ENCODE results near the gene COX10.
"Not testable (repeated sequence)": the region's sequence is repeated elsewhere in the genome, so short reads cannot be mapped to it uniquely, and the experiment has no call there.

Gene COX10

GRCh38 chr17:14123619-14124278 is 54.4 kb downstream of the COX10 start:
- no peak for DNase-seq (ENCODE audit: low spot score)

- DNase-seq (ENCODE audit: low spot score): no peak
Observed at GRCh38 chr17:14124854-14125253, 55.5 kb downstream of the COX10 start.

- DNase-seq (ENCODE audit: low spot score): no peak
Observed at GRCh38 chr17:14125518-14126137, 56.3 kb downstream of the COX10 start.

- DNase-seq (ENCODE audit: low spot score): no peak
Observed at GRCh38 chr17:14133104-14133503, 63.8 kb downstream of the COX10 start.

GRCh38 chr17:14134456-14134855 is 65.2 kb downstream of the COX10 start:
- no peak for DNase-seq (ENCODE audit: low spot score)

GRCh38 chr17:14135906-14136590 is 66.7 kb downstream of the COX10 start:
- DNase-seq (ENCODE audit: low spot score): no peak

GRCh38 chr17:14138649-14139048 is 69.3 kb downstream of the COX10 start:
- no peak for DNase-seq (ENCODE audit: low spot score)

GRCh38 chr17:14143688-14144087 is 74.4 kb downstream of the COX10 start:
- no peak for DNase-seq (ENCODE audit: low spot score)

- no peak for DNase-seq (ENCODE audit: low spot score)
Observed at GRCh38 chr17:14144508-14144907, 75.2 kb downstream of the COX10 start.

- DNase-seq (ENCODE audit: low spot score): no peak
Observed at GRCh38 chr17:14149751-14150150, 80.4 kb downstream of the COX10 start.

GRCh38 chr17:14150619-14151018 is 81.3 kb downstream of the COX10 start:
- DNase-seq (ENCODE audit: low spot score): no peak

- no peak for DNase-seq (ENCODE audit: low spot score)
Observed at GRCh38 chr17:14152721-14153120, 83.4 kb downstream of the COX10 start.

- no peak for DNase-seq (ENCODE audit: low spot score)
Observed at GRCh38 chr17:14153374-14153773, 84.1 kb downstream of the COX10 start.

GRCh38 chr17:14156689-14157088 is 87.4 kb downstream of the COX10 start:
- no peak for DNase-seq (ENCODE audit: low spot score)

- no peak for DNase-seq (ENCODE audit: low spot score)
Observed at GRCh38 chr17:14157822-14158221, 88.5 kb downstream of the COX10 start.

GRCh38 chr17:14158707-14159106 is 89.4 kb downstream of the COX10 start:
- no peak for DNase-seq (ENCODE audit: low spot score)

- no peak for DNase-seq (ENCODE audit: low spot score)
Observed at GRCh38 chr17:14161419-14161818, 92.1 kb downstream of the COX10 start.

GRCh38 chr17:14165616-14166015 is 96.3 kb downstream of the COX10 start:
- no peak for DNase-seq (ENCODE audit: low spot score)

GRCh38 chr17:14167831-14168230 is 98.5 kb downstream of the COX10 start:
- DNase-seq (ENCODE audit: low spot score): not testable (repeated sequence)

GRCh38 chr17:14168582-14168981 is 99.3 kb downstream of the COX10 start:
- no peak for DNase-seq (ENCODE audit: low spot score)

GRCh38 chr17:14169287-14169686 is 100.0 kb downstream of the COX10 start:
- DNase-seq (ENCODE audit: low spot score): no peak

GRCh38 chr17:14169901-14170300 is 100.6 kb downstream of the COX10 start:
- DNase-seq (ENCODE audit: low spot score): no peak

GRCh38 chr17:14176989-14177388 is 107.7 kb downstream of the COX10 start:
- not testable (repeated sequence) for DNase-seq (ENCODE audit: low spot score)
